K562 (cell line): ENCODE results near the gene PPT2. TPM values are rescaled to one million over a fixed set of nuclear protein-coding genes. Genes with fewer than 3 reads are reported as not detected.
A peak's percentile ranks its signal among the peaks of the same experiment; 100 is the strongest.

ENCODE experiments used
- GABPB2 ChIP-seq: fragments of 250-450 bp; sonication (Bioruptor Pico); conservative IDR thresholded peaks from 2 replicates; pipeline ENCODE4 v1.5.1; 2021; ENCODE audit warnings: mild to moderate bottlenecking
- HIVEP1 ChIP-seq: fragments of 250-450 bp; sonication (Bioruptor Pico); IDR thresholded peaks from 2 replicates; pipeline ENCODE4 v1.4.0; 2020; ENCODE audit warnings: mild to moderate bottlenecking
- KDM4B ChIP-seq, 2 experiments: fragments of 450-650 bp in 1 of 2; sonication (generic) in 1 of 2; IDR thresholded peaks; 2 replicates each; pipeline ENCODE4 v1.6.1; 2016 to 2017; ENCODE audit warnings: borderline replicate concordance in 2 of 2, antibody characterized with exemption in 1 of 2, low read depth in 1 of 2, mild to moderate bottlenecking in 1 of 2
- KLF1 ChIP-seq: fragments of 450-650 bp; IDR thresholded peaks from 2 replicates; pipeline ENCODE4 v1.6.1; 2016; ENCODE audit warnings: missing genetic modification characterization, missing compliant biosample characterization
- KLF10 ChIP-seq: fragments of 250-450 bp; sonication (Bioruptor Pico); IDR thresholded peaks from 2 replicates; pipeline ENCODE4 v1.6.1; 2021; ENCODE audit warnings: matching md5 sums
- NBN ChIP-seq: fragments of 450-650 bp; IDR thresholded peaks from 2 replicates; pipeline ENCODE4 v1.6.1; 2016; ENCODE audit warnings: low read depth, mild to moderate bottlenecking
- NCOR1 ChIP-seq: fragments of 450-650 bp; IDR thresholded peaks from 2 replicates; pipeline ENCODE4 v1.6.1; 2016; ENCODE audit warnings: mild to moderate bottlenecking, moderate library complexity
- NFATC3 ChIP-seq: fragments of 450-650 bp; IDR thresholded peaks from 2 replicates; pipeline ENCODE4 v1.6.1; 2017; ENCODE audit warnings: mild to moderate bottlenecking
- NRF1 ChIP-seq, 2 experiments: fragments of 450-650 bp; IDR thresholded peaks in 1 of 2; conservative IDR thresholded peaks in 1 of 2; 2 replicates each; pipeline ENCODE4 v1.6.1; 2014; ENCODE audit warnings: mild to moderate bottlenecking in 2 of 2
- NUFIP1 ChIP-seq: fragments of 450-650 bp; IDR thresholded peaks from 2 replicates; pipeline ENCODE4 v1.6.1; 2018; ENCODE audit not compliant: partially characterized antibody
- PHF8 ChIP-seq: fragments of 200-600 bp; sonication (generic); IDR thresholded peaks from 2 replicates; pipeline ENCODE4 v1.6.1; 2012; ENCODE audit warnings: mixed run types, mild to moderate bottlenecking, inconsistent platforms, low read length, moderate library complexity, borderline replicate concordance
- PML ChIP-seq: IDR thresholded peaks from 2 replicates; pipeline ENCODE4 v1.6.1; 2012; ENCODE audit warnings: low read length, inconsistent platforms
- PRMT5 ChIP-seq: sonication (generic); formaldehyde crosslinking; IDR thresholded peaks from 2 replicates; pipeline ENCODE4 v1.5.0; 2020; ENCODE audit warnings: missing genetic modification reagents
- PURB ChIP-seq: sonication (generic); formaldehyde crosslinking; IDR thresholded peaks from 2 replicates; pipeline ENCODE4 v1.9.0; 2021; ENCODE audit warnings: low read depth, mild to moderate bottlenecking, missing genetic modification reagents
- RB1 ChIP-seq: fragments of 450-650 bp; IDR thresholded peaks from 2 replicates; pipeline ENCODE4 v1.6.1; 2017; ENCODE audit warnings: low read depth, mild to moderate bottlenecking
- SAFB2 ChIP-seq: fragments of 200-400 bp; formaldehyde crosslinking; IDR thresholded peaks from 2 replicates; pipeline ENCODE4 v1.6.1; 2018; ENCODE audit warnings: borderline replicate concordance, low read length, low read depth, moderate library complexity; ENCODE audit not compliant: severe bottlenecking
- STAT5B ChIP-seq: fragments of 250-450 bp; sonication (Bioruptor Pico); IDR thresholded peaks from 2 replicates; pipeline ENCODE4 v1.8.0; 2021; ENCODE audit warnings: mild to moderate bottlenecking, inconsistent platforms
- THRAP3 ChIP-seq: fragments of 450-650 bp; IDR thresholded peaks from 2 replicates; pipeline ENCODE4 v1.6.1; 2016; ENCODE audit warnings: mild to moderate bottlenecking, inconsistent platforms, borderline replicate concordance
- ZNF282 ChIP-seq: sonication (generic); formaldehyde crosslinking; IDR thresholded peaks from 2 replicates; pipeline ENCODE4 v1.8.1; 2023; ENCODE audit warnings: missing genetic modification reagents
- ZNF695 ChIP-seq: fragments of 450-650 bp; formaldehyde crosslinking; IDR thresholded peaks from 2 replicates; pipeline ENCODE4 v1.4.0; 2020; ENCODE audit warnings: mild to moderate bottlenecking, moderate library complexity
- ZNF77 ChIP-seq: fragments of 250-450 bp; sonication (Bioruptor Pico); IDR thresholded peaks from 2 replicates; pipeline ENCODE4 v1.5.0; 2020
- polyA plus RNA-seq, 8 experiments: library from polyadenylated mRNA; depleted of rRNA in 4 of 8; stranded (reverse) in 5 of 8; unstranded in 3 of 8; fragments of >200 nt; fragmentation: Nextera tagmentation in 2 of 8; fragmentation: Illumina TruSeq in 1 of 8; extraction: Ambion mirVana in 2 of 8; extraction: Trizol in 1 of 8; gene quantifications; 2 replicates each; pipeline versions ENCODE4 v1.2.1 to v1.2.3, GENCODE V29; 2011 to 2014; ENCODE audit warnings: inconsistent platforms in 1 of 8, missing spikeins in 1 of 8
- total RNA-seq, 7 experiments: library from RNA; depleted of rRNA in 6 of 7; stranded (reverse); fragments of >200 nt in 6 of 7; fragmentation: Illumina TruSeq in 2 of 7; extraction: Trizol in 2 of 7; gene quantifications; 2 replicates each; pipeline versions ENCODE4 v1.2.1 to v1.2.3, GENCODE V29; 2011 to 2021; ENCODE audit warnings: low replicate concordance in 1 of 7
- TF ChIP-seq, protein P1 (sequence below): sonication (generic); formaldehyde crosslinking; IDR thresholded peaks from 2 replicates; pipeline ENCODE4 v1.8.0; 2022; ENCODE audit warnings: mild to moderate bottlenecking, missing genetic modification reagents
- TF ChIP-seq, protein P2 (sequence below): fragments of 450-650 bp; formaldehyde crosslinking; IDR thresholded peaks from 2 replicates; pipeline ENCODE4 v1.4.0; 2022; ENCODE audit warnings: mild to moderate bottlenecking, moderate library complexity
- TF ChIP-seq, protein P3 (sequence below): fragments of 200-400 bp; formaldehyde crosslinking; IDR thresholded peaks from 2 replicates; pipeline ENCODE4 v1.6.1; 2017; ENCODE audit warnings: mild to moderate bottlenecking, low read depth, low read length, moderate library complexity
- TF ChIP-seq, protein P4 (sequence below): fragments of 450-650 bp; IDR thresholded peaks from 2 replicates; pipeline ENCODE4 v1.6.1; 2018; ENCODE audit warnings: mild to moderate bottlenecking, low read depth; ENCODE audit not compliant: partially characterized antibody

Gene PPT2
- total and polyA plus RNA-seq, 9 of the 15 experiments (the other 6 are each of a cell fraction or from before 2014, with no cell fraction given), result 27.4 to 98.8 (median 69.9) TPM

DNA sequence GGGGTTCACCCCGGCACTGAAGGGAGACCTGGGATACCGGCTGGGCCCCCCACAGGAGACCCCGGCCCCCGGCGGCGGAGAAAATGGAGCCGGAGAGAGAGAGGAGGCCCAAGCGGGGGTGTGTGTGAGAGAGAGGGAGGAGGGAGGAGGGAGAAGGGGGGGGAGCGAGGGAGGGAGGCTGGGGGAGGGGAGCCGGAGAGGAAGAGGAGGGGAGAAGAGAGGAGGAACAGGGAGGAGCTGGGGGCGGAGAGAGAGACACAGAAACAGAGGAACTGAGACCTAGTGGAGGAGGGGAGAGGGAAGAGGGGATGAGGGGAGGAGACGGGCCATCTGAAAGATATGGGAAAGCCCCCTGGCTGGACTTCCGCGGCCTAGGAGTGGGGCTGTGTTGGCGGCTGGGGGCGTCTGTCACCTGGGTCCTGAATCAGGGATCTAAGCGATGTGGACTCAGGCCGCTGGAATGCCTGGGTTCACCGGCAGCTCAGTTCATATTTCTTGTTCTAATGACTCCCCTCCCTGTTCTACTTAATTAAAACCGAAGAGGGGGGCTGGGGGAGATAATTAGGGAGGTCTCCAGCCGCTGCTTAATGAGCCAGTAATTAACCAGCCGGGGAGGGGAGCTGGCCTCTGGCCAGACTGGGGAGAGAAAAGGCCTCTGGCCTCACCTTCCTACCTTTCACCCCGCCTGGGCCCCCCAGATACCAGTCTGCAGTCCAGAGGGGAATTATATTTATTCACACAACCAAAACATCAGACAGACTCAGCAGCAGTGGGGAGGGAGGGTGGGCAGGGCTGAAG lies 36.3 kb downstream of the PPT2 start, which contains the start of gene PBX2 (continued):
- TF ChIP-seq ZNF282, result no peak
- TF ChIP-seq ZNF695, result no peak
- TF ChIP-seq KLF10 (CRISPR knock-in tag), result no peak
- TF ChIP-seq ZNF77, result no peak
- TF ChIP-seq, protein P1, sequence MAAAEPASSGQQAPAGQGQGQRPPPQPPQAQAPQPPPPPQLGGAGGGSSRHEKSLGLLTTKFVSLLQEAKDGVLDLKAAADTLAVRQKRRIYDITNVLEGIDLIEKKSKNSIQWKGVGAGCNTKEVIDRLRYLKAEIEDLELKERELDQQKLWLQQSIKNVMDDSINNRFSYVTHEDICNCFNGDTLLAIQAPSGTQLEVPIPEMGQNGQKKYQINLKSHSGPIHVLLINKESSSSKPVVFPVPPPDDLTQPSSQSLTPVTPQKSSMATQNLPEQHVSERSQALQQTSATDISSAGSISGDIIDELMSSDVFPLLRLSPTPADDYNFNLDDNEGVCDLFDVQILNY, result no peak
- no peak; a peak in 1 of 4 replicates for TF ChIP-seq KDM4B (IDR thresholded peaks at IDR 0.05; ENCODE audit: borderline replicate concordance in 2 of 2, low read depth in 1 of 2)
- TF ChIP-seq, protein P2, sequence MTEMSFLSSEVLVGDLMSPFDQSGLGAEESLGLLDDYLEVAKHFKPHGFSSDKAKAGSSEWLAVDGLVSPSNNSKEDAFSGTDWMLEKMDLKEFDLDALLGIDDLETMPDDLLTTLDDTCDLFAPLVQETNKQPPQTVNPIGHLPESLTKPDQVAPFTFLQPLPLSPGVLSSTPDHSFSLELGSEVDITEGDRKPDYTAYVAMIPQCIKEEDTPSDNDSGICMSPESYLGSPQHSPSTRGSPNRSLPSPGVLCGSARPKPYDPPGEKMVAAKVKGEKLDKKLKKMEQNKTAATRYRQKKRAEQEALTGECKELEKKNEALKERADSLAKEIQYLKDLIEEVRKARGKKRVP (CRISPR knock-in tag), result no peak
- no peak for TF ChIP-seq PURB (CRISPR knock-in tag)
- no peak for TF ChIP-seq SAFB2
- TF ChIP-seq RB1, result no peak
- TF ChIP-seq STAT5B (CRISPR knock-in tag), result no peak
- TF ChIP-seq, protein P3, sequence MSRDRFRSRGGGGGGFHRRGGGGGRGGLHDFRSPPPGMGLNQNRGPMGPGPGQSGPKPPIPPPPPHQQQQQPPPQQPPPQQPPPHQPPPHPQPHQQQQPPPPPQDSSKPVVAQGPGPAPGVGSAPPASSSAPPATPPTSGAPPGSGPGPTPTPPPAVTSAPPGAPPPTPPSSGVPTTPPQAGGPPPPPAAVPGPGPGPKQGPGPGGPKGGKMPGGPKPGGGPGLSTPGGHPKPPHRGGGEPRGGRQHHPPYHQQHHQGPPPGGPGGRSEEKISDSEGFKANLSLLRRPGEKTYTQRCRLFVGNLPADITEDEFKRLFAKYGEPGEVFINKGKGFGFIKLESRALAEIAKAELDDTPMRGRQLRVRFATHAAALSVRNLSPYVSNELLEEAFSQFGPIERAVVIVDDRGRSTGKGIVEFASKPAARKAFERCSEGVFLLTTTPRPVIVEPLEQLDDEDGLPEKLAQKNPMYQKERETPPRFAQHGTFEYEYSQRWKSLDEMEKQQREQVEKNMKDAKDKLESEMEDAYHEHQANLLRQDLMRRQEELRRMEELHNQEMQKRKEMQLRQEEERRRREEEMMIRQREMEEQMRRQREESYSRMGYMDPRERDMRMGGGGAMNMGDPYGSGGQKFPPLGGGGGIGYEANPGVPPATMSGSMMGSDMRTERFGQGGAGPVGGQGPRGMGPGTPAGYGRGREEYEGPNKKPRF, result no peak
- no peak for TF ChIP-seq NRF1 (conservative IDR thresholded peaks at IDR 0.05 in 1 of 2, IDR thresholded peaks at IDR 0.05 in 1 of 2)
- TF ChIP-seq NBN, result peak; percentile 89
- TF ChIP-seq GABPB2 (CRISPR knock-in tag), result no peak
- no peak for TF ChIP-seq PML
- TF ChIP-seq, protein P4, sequence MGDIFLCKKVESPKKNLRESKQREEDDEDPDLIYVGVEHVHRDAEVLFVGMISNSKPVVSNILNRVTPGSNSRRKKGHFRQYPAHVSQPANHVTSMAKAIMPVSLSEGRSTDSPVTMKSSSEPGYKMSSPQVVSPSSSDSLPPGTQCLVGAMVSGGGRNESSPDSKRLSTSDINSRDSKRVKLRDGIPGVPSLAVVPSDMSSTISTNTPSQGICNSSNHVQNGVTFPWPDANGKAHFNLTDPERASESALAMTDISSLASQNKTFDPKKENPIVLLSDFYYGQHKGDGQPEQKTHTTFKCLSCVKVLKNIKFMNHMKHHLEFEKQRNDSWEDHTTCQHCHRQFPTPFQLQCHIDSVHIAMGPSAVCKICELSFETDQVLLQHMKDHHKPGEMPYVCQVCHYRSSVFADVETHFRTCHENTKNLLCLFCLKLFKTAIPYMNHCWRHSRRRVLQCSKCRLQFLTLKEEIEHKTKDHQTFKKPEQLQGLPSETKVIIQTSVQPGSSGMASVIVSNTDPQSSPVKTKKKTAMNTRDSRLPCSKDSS, result no peak
- no peak for TF ChIP-seq THRAP3
- TF ChIP-seq NFATC3, result no peak
- TF ChIP-seq HIVEP1 (CRISPR knock-in tag), result no peak
- TF ChIP-seq PHF8, result peak; percentile 59; the same call in 1 of the 2 replicates
- no peak for TF ChIP-seq NUFIP1
- no peak for TF ChIP-seq PRMT5 (CRISPR knock-in tag)
- peak; percentile 64 for TF ChIP-seq NCOR1
- no peak for TF ChIP-seq KLF1 (tag)
